Iris pigment epithelial cell (primary cell): Measurements from ENCODE around the gene NDRG3.
"Not testable (repeated sequence)": the region's sequence is repeated elsewhere in the genome, so short reads cannot be mapped to it uniquely, and the experiment has no call there.

Experiments used
- DNase-seq: peaks from one replicate; pipeline ENCODE4 v3.0.0-alpha.2; 2011; ENCODE audit warnings: low read depth

The NDRG3 gene

DNA sequence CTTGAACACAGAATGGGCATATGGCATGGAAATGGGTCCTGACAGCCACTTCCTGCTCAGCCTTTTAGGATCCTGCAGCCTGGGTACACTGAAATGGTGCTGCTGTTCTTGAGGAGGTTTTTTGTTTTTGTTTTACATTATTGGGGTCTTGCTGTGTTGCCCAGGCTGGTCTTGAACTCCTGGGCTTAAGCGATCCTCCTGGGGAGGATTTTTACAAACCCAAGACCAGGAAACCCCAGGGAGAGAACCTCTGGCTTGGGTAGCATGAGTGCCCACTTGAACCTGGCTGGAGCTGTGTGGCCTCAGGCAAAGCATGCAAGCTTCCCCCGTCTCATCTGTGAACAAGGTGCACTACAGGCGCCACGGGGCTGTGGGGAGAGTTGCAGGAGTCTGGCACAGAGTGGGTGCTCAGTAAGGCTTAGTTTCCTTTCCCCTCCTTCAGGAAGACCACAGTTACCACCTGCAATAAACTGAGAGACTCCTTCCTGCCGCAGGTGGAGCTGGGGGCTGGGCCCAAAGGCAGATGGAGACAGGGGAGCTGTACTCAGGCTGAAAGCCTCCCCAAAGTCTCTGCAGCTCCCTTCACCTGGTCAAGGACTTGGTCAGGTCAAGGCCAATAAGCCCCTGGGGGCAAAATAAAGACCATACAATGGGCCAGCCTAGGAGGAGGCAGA, 101.7 kb downstream of the NDRG3 start:
- DNase-seq, result no peak

DNA sequence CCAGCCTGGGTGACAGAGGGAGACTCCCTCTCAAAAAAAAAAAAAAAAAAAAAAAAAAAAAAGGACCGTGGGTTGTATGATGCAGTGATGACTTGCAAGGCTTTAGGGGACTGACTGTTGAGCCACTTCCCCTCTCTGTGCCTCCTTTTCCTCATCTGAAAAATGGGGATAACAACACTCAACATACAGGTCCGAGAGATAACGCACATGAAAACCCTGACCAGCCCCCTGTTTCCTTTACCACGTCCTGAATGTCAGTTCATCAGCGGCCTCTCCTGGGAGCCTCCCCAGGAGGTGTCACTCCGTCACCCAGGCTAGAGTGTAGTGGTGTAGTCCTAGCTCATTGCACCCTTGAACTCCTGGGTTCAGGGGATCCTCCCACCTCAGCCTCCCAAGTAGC, 103.8 kb downstream of the NDRG3 start:
- no peak for DNase-seq

DNA sequence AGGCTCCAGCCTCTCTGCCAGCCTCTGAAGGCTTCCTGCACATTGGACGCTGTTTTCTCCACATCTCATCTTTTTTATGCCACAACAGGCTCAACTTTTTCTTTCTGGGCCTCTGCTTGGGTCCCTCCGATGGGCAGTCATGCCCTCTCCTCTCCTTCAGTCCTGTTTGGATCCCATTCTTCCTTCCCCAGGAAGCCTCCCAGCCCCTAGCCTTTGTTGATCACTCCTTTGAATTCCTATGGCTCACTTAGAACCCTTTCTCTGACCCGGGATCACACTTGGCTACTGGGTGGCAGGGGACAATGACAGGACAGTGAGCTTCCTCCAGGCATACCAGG, 104.4 kb downstream of the NDRG3 start:
- DNase-seq, result no peak

DNA sequence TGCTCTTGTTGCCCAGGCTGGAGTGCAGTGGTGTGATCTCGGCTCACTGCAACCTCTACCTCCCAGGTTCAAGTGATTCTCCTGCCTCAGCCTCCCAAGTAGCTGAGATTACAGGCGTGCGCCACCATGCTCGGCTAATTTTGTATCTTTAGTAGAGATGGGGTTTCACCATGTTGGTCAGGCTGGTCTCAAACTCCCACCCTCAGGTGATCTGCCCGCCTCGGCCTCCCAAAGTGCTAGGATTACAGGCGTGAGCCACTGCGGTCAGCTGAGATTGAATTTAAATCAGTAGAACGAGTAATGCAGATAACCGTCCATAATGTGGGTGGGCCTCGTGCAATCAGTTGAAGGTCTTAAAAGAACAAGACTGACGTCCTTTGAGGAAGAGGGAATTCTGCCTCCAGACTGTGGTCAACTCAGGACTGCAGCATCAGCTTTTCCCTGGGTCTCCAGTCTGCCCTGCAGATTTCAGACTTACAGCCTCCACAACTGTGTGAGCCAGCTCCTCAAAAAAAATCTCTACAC, 107.0 kb downstream of the NDRG3 start:
- DNase-seq, result not testable (repeated sequence)

DNA sequence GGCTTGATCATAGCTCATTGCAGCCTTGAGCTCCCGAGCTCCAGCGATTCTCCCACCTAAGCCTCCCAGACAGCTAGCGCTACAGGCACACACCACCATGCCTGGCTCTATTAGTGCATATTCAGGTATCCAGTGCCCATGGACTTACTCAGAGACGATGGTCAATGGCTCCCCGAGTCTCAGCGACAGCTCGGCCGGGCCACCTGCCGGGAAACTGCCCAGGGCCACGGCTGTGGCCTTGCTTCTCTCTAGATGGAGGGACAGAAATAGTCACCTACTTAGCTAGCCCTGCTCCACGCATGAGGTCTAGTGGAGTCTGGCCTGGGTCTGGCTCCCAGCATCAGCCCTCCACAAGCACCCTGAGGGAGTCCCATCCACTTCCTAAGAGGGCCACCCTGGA, 111.5 kb downstream of the NDRG3 start:
- DNase-seq, result no peak

DNA sequence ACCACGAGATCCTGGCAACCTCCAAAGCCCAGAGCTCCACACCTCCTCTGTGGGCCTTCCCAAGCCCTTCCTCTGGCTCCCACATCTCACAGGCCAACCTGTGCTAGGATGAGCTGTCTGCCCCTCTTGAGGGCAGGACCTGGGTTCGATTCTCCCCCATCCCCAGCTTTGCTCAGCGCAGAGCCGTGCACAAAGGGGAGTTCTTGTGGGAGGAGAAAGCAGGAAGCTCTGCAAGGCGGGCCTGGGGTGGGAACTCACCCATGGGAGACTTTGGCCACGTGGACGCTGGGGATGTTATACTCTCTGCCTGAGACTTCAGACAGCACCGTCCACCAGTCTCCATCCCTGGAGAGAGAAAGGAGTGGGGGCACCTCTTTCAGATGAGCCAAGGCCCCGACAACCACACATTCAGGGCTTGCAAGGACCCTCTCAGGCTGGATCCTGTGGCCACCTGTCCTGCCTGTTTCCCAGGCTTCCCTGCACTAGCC, 112.6 kb downstream of the NDRG3 start:
- no peak for DNase-seq

DNA sequence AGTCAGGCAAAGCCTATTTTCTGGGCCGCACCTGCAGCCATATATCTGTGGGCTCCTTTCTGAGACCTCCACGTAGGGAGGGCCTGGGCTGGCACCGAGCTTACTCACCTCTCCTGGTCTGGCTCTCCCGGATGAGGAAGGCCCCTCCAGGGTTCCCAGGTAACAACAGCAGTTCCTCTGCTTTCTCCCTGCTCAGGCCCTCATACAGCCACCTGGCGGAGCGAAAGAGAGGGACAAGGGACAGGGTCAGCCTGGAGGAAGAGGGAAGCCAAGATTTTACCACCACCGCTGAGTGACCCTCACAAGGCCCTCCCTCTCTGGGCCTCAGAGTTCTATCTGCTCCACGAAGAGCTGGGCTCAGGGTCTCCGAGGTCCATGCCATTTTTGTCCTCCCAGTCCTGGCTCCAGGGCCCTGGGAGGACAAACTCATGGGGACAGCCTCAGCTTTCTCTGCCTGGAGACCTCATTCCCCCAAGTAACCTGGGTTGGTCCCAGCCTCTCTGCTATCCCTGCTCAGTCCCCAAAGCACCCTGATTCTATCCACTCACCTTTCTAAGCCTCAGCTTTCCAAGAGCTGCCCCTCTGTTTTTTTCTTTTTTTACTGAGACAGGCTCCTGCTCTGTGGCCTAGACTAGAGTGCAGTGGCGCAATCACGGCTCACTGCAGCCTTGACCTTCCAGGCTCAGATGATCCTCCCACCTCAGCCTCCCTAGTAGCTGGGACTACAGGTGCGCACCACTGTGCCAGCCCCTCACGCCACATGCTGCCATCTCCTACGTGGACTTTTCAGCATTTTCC, 113.2 kb downstream of the NDRG3 start:
- DNase-seq, result no peak

DNA sequence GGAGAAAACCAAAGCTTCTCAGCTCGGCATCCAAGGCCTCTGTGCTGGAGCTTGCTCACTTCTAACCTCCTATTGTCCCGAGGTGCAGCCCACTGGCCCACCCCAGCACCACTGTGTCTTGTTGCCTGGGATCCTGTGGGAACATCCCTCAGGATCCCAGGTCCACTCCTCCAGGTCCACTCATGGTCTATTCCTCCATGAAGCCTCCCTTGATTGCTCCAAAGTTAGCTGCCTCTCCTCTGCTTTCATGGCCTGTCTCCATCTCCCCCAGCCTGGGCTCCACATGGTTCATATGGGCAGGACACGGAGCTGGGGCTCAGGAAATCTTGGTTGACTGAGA, 113.8 kb downstream of the NDRG3 start:
- DNase-seq, result no peak

DNA sequence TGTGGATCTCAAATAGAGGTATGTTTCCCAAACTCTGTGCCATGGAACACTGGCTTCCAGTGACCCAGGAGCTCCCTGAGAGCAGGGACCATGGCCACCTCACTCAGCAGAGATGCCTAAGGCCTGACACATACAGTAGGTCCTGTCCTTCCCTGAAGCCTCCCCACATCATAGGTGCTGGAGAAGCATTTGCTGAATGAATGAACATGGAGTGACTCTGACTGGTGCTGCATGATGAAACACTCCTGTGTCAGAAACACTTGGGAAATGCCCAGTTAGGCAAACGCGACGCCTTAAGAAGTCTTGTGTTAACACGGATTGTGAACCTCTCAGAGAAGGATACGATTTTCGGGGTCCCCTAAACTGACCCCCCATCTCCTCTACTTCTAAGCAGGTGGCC, 114.2 kb downstream of the NDRG3 start:
- peak; percentile 16 for DNase-seq

DNA sequence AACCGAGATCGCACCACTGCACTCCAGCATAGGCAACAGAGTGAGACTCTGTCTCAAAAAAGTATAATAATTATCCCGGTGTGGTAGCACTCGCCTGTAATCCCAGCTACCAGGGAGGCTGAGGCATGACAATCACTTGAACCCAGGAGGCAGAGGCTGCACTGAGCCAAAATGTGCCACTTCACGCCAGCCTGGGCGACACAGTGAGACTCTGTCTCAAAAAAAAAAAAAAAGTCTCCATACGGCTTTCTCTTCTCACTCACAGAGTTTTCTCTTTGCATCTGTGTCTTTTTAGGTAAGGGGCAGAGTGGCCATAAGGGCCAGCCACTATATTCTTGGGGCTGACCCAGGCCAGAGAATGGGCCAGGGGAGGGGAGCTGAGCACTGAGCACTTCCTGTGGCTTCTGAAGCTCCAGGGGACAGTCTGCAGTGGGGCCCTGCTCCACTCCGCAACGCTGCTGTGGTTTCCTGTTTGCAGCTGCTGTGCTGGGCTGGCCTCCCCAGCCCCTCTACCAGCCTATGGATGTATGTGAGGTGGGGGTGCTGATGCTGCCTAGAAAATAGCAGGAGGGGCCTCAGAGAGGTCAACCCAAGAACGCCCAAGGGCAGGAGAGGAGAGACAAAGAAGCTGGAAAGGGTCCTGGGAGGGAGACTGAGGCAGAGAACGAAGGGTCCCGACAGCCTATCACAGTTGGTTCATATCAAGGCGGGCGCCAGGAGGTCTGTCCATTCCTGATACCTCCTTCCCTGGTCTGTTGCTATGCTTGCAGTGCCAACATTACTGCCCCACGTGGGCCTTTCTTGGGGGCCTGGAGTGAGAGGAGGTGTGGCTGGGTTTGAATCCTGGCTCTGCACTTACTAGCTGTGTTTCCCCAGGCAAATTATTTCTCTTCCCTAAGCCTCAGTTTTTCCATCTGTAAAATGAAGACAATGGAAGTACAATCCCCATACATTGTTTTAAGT, 115.9 kb downstream of the NDRG3 start:
- peak; percentile 14 for DNase-seq

DNA sequence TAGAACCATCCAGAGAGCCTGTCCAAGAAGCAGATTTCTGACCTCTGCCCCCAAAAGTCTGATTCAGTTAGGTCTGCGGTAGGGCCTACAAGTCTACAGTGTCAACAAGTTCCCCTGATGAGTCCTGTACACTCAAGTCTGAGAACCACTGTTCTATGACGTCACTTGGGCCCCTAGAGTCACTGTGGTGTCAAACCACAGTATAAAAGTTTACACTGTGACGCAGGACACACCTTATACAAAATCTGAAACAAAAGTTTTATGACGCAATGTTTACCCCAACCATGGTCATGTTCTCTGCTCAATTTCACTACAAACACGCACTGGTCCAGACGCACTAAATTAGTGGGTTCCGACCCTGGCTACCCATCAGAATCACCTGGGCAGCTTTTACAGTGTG, 117.8 kb downstream of the NDRG3 start:
- DNase-seq, result no peak

DNA sequence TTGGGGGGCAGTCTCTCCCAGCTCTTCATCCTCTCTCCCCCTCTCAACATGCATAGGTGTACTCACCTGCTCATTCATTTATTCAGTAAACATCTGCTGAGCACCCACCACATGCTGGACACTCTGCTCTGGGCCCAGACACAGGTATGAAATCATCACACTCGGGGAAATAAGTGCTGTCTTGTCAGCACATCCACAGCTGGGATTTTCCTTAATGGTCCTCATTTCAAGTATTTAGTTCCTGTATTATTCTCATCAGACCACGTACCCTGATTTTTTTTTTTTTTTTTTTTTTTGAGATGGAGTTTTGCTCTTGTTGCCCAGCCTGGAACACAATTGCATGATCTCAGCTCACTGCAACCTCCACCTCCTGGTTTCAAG, 121.0 kb downstream of the NDRG3 start:
- no peak for DNase-seq

DNA sequence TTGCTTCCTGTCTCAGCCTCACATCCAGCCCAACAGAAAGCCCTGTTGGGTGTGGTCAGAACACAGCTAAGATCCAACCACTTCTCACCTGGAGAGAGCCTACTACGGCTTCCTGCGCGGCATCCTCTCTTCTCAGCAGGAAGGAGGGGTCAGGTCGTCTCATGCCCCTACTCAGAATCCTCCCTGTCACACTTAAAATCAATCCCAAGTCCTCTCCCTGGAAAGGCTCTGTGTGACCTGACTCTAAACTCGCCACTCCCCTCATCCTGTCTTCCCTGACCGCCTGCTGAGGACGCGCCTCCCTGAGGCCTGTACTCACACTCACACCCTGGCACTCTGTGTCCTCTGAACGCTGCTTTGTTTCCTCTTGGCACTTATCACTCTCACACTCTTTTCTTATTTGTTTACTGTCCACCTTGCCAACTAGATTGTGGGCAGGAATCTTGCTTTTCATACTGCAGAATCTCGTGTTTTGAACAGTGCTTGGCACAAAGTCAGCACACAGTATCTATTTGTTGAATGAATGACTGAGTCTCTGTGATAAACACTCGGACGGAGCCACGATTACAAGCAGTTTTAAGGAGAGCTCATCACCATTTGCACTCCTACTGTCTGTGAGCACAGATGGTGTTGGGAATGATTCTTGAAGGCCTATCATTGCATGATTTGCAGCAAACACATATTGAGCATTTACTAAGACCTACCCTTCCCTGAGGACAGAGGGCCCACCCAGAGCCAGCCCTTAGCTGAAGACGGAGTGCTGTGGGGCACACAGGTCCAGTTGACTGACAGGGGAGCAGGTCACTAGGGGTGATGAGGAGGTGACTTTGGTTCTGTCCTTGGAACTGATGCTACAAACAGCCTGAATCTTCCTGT, 121.6 kb downstream of the NDRG3 start:
- no peak for DNase-seq

DNA sequence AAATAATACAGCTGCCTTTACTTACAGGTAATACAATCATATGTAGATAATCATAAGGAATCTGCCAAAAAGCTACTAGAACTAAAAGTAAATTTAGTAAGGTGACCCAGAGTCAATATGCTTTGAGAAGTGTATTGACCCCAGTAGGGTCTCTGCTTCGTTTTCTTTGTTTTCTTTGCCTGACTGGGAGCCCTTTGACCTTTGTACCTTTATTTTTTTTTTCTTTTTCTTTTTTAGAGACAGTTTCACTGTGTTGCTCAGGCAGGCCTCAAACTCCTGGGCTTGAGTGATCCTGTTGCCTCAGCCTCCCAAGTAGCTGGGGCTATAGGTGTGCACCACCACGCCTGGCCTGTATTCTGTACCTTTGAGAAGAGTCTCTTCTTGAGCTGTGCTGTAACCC, 122.4 kb downstream of the NDRG3 start:
- DNase-seq, result no peak

DNA sequence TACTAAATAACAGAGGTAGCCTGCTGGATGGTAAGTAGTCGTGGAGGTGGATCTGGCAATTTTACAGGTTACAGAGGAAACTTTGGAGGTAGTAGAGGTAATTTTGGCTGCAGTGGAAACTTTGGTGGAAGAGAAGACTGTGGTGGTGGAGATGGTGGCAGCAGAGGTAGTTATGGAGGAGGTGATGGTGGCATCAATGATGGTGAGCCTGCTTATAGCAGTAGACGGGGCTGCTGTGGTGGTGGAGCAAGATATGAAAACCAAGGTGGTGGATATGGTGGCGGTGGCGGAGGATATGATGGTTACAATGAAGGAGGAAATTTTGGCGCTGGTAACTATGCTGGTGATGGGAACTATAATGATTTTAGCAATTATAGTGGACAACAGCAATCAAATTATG, 125.0 kb downstream of the NDRG3 start:
- no peak for DNase-seq

DNA sequence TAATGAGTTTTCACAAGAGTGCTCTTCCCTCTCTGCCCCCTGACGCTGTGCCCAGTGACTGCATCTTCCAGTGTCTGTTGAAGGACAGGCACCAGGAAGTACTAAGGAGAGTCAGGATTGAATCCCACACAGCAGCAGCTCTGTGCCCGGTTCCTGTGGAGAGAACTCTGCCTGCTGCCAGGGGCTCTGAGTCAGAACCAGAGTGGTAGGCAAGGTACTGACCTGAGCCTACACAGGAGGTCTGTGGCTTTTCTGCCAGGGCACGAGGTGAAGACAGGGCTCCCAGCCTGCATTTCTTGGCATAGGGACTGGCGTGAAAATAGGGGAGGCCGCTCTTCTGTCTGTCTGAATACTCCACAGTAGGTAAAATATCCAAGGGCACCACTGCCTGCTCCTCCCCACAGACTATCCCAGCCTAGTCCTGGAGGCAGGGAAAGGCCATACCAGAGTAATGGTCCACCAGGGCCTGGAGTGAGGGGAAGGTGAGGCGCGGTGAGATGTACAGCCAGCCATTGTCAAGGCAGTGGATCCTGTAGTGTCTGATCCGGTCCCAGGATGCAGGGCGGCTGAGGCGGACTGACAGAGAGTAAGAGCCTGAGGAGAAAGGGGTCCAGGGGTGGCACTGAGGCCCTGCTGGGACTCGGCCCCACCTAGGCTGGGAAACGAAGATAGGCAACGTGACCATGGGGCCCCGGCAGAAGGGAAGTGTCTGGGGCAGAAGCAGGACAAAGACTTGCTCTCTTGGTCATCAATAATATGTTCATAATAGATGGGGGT, 130.9 kb downstream of the NDRG3 start:
- peak; percentile 21 for DNase-seq

DNA sequence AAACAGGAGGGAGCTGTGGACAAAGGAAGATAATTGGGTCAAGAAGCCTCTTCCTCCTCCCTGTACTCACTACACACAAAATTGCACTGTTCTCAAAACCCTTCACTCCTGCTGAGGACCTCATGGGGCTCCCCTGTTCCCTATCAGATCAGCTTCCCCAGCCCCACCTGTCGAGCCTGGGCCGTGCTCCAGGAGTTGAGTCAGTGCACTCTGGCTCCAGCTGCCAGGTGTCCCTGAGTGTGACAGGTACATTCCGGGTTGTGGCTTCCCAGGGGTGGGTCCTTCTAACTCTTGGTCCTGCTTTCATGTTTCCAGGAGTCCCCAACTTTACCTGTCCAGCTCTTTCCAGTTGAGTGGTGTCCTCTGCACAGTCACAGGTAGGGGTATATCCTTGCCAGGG, 131.9 kb downstream of the NDRG3 start:
- DNase-seq, result no peak

DNA sequence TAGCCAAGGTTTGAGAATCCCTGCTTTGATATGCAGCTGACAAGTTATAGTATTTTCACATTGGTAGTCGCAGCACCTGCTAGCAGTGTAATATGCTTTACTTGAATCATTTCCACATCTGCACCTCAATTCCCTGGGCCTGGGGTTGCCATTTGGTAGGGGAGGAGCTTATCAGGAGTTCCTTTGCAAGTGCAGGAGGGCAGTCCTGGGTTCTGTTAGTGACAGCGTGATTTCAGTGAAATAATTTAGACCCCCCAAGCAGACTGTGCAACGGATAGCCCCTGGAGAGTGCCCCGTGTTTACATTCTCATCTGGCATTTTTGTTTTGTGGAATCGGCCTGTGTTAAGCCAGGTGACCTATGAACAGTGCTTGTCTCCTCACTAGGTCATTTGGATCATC, 134.3 kb downstream of the NDRG3 start:
- no peak for DNase-seq

DNA sequence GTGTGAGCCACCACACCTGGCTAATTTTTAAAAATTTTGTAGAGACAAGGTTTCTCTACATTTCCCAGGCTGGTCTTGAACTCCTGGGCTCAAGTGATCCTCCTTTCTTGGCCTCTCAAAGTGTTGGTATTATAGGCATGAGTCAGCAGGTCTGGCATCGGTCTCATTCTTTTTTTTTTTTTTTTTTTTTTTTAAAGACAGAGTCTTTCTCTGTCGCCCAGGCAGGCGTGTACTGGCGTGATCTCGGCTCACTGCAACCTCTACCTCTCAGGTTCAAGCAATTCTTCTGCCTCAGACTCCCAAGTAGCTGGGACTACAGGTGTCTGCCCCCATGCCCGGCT, 137.5 kb downstream of the NDRG3 start:
- DNase-seq, result not testable (repeated sequence)

DNA sequence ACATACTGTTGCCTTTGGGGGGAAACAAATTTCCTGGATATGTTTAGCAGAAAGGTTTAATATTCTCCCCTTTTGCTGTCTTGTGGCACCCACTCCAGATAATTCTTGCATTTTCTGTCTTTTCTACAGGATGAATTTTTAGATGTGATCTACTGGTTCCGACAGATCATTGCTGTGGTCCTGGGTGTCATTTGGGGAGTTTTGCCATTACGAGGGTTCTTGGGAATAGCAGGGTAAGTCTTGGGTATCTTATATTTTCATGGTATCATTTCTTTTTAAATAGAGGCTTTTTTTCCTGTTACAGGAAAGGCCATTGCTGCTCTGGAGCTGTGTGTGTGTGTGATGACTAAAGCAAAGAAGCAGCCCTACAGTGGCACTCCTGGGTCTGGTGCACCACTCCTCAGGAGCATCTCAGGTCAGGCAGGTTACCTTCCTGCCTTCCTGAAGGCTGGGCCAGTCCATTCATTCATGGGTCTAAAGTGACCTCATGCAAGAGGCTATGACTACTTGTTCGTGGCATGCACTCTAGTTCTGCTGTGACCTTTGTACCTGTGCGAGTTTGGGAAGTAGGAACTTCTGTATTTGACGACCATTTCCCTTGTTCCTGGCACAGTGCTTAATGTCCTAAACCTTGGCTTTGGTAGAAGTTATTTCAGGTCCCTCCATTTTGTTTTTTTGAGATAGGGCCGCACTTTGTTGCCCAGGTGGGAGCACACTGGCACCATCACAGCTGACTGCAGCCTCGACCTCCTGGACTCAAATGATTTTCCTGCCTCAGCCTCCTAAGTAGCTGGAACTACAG, 138.1 kb downstream of the NDRG3 start:
- peak; percentile 11 for DNase-seq
